Pulmonary artery endothelial cell (primary cell): ENCODE results near the gene WDR18. TPM values are rescaled to one million over a fixed set of nuclear protein-coding genes. Genes with fewer than 3 reads are reported as not detected.

ENCODE experiments used
- DNase-seq: peaks from one replicate; pipeline ENCODE4 v3.0.0-alpha.2; 2011; ENCODE audit warnings: low read depth, low spot score
- total RNA-seq: library from RNA; depleted of rRNA; stranded (reverse); fragments of >200 nt; gene quantifications from 2 replicates; pipeline ENCODE4 v1.2.3, GENCODE V29; 2014

WDR18 gene
- total RNA-seq, 1 donor from 2014 or later: 106 TPM

- no peak for DNase-seq
These were observed 23.5 kb downstream of the WDR18 start for GRCh38 chr19:1007399-1008251.

- no peak for DNase-seq
These were observed 24.3 kb downstream of the WDR18 start for GRCh38 chr19:1008268-1009040.

GRCh38 chr19:1009041-1009980 lies 25.2 kb downstream of the WDR18 start:
- no peak for DNase-seq

- DNase-seq: no peak
These were observed 25.9 kb downstream of the WDR18 start for GRCh38 chr19:1009981-1010538.

- DNase-seq: no peak
These were observed 26.7 kb downstream of the WDR18 start for GRCh38 chr19:1010586-1011510.

GRCh38 chr19:1011831-1012333 lies 27.7 kb downstream of the WDR18 start:
- DNase-seq: no peak

- DNase-seq: no peak
These were observed 28.2 kb downstream of the WDR18 start for GRCh38 chr19:1012334-1012733.

GRCh38 chr19:1013218-1013617 lies 29.1 kb downstream of the WDR18 start:
- no peak for DNase-seq

GRCh38 chr19:1014161-1015060 lies 30.3 kb downstream of the WDR18 start:
- no peak for DNase-seq

GRCh38 chr19:1015061-1015781 lies 31.1 kb downstream of the WDR18 start:
- no peak for DNase-seq

- no peak for DNase-seq
These were observed 31.9 kb downstream of the WDR18 start for GRCh38 chr19:1015782-1016646.

GRCh38 chr19:1016647-1017114 lies 32.5 kb downstream of the WDR18 start:
- no peak for DNase-seq

GRCh38 chr19:1017115-1017905 lies 33.2 kb downstream of the WDR18 start:
- DNase-seq: no peak

GRCh38 chr19:1017906-1018305 lies 33.8 kb downstream of the WDR18 start:
- no peak for DNase-seq

- no peak for DNase-seq
These were observed 34.2 kb downstream of the WDR18 start for GRCh38 chr19:1018393-1018792.

GRCh38 chr19:1018932-1019615 lies 34.9 kb downstream of the WDR18 start:
- no peak for DNase-seq
